Raji (cell line): ENCODE results near the gene MTIF3.
A peak's percentile ranks its signal among the peaks of the same experiment; 100 is the strongest.

Experiments
- POLR2A ChIP-seq: IDR thresholded peaks from 2 replicates; pipeline ENCODE4 v1.6.1; 2011; ENCODE audit warnings: low read depth, low read length, control low read depth; ENCODE audit not compliant: insufficient read depth

MTIF3 gene

DNA sequence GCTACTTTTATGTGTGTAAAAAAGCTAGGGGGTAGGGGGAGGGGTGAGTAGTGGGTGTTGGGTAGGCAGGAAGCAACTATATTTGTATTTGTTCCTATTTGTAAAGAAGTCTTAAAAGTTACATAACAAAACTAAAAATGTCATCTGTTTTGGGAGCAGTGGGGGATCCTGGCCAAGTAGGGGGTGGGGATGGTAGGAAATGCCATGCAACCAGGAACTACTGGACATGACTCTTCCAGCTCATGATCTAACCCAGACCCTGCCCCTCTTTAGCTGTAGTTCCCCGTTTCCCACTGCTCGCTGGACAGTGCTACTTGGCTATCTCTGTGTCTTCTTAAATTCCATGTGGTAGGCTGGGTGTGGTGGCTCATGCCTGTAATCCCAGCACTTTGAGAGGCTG is 22.7 kb downstream of the MTIF3 start:
- no peak for TF ChIP-seq POLR2A

DNA sequence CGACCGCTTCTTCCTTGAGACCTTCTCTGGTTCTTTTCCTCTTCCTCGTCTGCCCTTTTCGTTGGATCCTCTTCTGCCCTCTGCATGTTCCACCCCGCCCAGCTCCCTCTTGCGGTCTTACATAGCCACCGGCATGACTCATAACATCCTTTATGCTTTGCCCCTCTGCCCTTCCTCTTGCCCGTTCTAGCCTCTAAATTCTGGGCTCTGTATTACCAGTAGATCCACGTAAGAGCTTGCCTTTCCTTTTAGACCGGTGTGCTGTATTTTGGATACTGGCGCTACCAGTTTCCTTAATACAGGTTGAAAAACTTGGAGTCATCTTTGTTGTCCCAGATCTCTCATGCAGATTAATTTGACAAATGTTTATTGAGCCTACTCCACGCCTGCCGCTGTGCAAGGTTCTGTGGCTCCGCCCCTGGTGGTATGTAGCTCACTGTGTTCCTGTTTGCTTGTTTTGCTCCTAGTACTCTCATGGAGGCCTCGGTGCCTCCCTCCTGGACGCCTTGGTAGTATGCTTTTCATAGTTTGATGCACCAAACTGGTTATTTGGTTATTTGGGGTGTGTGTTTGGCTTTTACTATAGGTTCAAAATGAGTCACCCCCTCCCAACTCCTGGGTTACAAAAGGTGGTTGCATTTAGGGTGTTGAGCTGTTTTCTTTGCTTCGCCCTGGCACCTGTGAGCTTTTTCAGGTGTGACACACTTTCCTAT is 24.3 kb downstream of the MTIF3 start:
- 0 out of 2 replicates have a peak, but pooled peaks have one; percentile 10 for TF ChIP-seq POLR2A

DNA sequence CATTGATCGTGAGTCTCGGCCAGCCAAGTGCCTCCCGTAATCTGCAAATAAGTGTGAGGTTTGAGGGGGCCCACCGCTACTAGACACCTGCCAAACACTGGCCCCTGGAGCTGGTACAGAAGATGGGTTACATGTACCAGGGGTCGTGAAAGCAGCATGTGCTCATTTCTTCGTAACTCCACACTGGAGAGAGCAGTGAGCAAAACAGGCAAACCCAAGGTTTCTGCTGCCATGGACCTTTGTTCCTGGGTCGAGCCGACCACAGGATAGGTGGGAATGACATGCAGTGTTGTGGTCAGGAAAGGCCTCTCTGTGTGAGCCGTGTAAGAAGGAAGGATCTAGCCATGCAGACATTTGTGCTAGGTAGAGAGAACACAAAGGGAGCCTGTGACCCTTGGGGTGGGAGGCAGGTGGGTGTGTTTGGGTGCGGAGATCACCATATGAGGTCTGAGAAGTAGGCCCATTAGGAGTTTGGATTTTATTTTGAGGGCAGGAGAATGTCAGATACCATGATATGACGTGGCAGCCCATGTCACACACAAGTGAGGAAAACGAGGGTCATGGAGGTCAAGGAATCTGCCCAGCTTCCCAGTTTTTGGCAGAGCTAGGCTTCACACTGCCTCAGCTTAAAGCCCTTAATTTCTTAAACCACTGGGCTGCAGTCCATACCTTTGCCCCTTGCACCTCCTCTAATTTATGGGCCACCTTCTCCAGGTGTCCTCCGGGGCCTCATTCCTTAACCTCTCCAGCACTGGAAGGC is 25.0 kb downstream of the MTIF3 start:
- TF ChIP-seq POLR2A, result 0 out of 2 replicates have a peak, but pooled peaks have one; percentile 4

DNA sequence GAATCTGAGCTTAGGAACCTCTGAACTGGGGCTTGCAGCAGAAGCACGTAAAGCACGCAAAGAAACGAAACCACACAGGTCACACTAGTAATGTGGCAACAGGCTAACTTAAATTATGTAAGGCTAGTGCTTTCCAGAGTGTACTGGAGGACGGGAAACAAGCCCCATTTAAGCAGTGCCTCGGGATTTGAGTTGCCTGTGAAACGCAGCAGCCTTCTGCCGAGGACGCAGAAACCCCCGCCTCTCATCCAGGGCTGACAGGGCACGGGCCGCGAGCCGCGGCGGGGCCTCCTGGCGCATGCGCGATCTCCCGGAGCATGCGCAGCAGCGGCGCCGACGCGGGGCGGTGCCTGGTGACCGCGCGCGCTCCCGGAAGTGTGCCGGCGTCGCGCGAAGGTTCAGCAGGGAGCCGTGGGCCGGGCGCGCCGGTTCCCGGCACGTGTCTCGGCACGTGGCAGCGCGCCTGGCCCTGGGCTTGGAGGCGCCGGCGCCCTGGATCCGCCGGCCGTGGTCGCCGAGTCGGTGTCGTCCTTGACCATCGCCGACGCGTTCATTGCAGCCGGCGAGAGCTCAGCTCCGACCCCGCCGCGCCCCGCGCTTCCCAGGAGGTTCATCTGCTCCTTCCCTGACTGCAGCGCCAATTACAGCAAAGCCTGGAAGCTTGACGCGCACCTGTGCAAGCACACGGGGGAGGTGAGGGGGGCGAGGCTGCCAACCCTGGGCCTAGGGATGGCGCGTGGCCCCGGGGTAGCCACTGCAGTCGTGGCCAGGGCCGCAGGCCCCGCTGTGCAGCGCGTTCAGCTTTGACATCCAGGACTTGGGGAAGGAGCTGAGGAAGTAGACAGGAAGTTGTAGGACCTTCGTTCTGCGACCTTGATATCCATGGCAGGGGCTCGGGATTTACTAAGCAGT is 25.9 kb downstream of the MTIF3 start, which contains the start of gene GTF3A:
Gene GTF3A (plus strand): TSS at position 374 of the 912 bp plus-strand sequence.
- TF ChIP-seq POLR2A, result peak; percentile 92

DNA sequence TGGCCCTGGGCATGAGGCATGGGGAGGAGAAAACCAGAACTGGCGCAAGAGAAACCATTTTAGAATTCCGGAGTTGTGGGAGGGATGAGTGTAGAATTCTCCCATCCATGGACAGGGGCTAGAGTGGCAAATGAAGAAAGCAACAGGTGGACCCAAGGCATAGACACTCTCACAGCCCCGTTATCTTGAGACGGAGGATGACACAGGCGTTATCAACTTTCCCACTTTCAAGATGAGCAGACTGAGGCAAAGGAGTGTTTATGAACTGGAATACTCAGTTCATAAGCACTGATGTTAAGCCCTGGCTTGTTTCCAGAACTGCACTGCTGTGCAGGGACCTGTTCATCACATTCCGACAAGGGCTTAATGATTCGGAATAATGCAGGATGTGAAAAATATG is 27.0 kb downstream of the MTIF3 start:
- TF ChIP-seq POLR2A, result no peak

DNA sequence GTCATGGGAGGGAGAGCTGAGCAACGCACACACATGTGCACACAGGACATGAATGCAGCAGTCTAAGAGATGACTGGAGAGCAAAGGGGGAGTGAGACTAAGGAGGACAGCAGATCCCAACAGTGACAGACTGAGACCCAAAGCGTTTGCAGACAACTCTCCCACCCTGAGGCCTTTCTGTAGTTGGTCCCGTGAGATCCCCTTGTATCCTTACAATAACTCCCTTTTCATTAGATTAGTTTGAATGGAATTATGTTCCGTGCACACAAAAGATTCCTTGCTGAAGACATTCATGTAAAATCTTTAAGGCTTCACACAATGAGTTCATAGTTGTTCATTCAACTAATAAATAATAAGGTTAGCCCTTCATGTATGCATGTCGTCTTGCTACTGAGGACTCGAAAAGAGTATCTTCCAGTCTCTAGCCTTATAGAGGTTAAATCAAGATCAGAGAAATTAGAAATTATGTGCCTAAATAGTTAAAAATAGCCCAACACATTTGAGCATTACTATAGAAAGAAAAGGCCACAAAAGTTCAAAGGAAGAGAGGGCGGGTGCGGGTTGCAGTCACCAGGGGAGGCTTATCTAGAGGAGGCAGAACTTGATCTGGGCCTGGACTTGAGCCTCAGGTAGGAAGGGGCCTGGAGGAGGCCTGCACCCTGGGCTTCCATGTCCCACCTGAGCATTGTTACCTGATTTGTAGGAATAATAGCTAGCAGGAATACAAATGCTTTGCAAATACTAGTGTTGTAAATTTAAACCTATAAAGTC is 29.1 kb downstream of the MTIF3 start:
- no peak for TF ChIP-seq POLR2A

DNA sequence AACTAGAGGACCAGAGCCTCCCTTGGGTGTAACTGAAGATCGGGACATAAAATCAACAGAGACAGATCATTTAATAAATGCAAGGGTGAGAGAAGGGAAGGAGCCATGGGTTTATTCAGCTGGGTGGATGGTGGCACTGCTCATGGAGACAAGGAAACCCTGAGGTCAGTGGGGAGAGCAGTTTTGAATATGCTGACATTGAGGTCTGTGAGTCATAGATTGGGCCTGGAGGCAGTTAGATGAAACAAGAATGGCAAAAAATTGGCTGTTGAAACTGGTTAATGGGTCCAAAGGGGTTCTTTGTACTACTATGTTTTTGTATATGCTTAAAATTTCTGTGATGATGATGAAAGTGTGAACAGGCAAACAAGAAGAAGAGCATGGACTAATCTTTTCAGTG is 31.0 kb downstream of the MTIF3 start:
- TF ChIP-seq POLR2A, result no peak

DNA sequence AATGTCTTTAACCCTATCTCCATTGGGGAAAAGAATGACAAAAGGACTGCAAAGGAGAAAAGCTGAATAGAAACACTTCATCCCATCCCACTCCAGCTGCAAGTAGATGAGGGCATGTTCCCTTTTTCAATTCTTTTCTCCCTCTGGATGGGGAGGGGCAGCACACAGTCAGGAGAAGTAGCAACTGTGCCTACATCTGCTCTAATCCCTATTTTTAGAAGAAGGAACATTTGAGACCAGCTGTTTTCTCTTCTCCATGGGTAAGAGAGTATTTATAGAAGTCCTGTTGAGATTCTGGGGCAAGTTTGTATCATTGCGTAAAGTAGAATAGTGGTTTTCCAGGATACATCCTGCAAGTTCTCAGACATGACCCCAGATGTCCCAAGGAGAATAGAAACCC is 35.2 kb downstream of the MTIF3 start:
- no peak for TF ChIP-seq POLR2A

DNA sequence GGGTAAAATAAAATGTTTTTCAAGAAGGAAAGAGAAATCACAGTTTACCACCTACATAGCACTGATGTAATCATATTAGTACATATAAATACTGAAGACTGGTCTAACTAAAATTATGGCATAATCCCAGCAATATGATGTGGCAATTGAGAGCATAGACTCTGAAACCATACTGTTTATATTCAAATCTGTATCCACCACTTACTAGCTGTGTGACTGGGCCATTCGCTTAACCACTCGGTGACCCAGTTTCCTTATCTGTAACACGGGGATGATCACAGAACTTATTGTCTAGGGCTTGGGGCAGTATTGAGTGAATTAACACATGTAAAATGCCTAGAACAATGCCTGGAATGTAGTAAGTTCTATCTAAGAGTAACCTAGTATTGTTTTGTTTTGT is 39.0 kb downstream of the MTIF3 start:
- no peak for TF ChIP-seq POLR2A

DNA sequence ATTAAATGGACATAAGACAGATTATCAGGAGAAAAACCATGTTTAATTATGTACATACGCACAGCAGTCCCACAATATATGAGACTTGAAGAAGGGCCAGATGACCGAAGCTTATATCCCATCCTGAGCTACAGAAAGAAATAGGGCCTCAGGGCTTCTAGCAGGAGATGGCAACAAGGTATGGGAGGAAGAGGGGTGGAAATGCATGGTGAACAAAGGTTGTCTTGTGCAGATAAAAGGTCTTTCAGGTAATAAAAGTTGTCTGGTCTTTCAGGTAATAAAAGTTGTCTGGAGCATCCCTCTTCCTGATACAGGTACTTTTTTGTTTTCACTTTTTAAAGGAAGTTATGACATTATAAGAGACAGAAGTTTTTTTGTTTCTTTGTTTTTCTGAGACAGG is 41.4 kb downstream of the MTIF3 start:
- TF ChIP-seq POLR2A, result no peak

DNA sequence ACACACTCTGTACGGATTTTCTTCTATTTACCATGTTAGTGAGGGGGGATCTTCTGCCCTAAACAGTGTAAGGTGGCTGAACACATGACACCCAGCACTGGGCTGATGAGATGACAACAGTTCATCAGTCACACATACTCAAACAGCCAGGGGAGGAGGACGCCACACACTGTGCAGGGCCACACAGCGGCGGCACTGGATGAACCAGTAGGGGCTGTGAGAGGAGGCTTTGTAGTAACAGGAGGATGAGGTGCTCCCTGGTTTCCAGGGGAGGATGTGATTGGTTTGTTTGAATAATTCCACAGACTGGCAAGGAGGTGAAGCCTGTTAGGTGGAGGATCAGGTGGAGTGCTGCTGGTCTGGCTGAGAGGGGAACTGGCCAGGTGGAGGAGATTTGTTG is 42.3 kb downstream of the MTIF3 start:
- no peak for TF ChIP-seq POLR2A

DNA sequence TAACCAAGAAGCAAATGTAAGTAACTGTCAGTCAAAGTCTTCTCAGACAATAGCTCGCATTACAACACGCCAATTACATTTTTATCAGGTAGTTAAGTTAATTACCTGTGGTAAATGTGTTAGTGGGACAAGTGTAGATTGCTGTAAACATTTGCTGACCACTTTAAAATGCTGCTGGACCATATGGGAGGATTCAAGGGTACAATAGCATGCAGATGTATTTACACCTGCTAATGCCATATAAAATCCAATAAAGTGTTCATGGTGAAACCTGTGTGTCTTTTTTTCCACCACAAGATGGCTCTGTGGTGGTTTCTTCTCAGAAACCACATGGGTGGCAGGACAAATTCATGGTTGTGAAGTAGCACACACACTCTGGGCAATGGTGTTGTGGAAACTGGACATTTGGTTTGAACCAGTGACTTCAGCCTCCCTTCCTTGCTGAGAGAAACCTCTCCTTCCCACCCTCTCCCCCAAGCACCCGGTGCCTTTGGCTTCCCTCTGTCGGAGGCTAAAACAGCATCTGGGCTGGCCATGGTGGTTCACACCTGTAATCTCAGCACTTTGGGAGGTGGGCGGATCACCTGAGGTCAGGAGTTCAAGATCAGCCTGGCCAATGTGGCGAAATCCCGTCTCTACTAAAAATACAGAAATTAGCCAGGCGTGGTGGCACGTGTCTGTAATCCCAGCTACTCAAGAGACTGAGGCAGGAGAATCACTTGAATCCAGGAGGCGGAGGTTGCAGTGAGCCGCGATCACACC is 44.0 kb downstream of the MTIF3 start:
- no peak for TF ChIP-seq POLR2A

DNA sequence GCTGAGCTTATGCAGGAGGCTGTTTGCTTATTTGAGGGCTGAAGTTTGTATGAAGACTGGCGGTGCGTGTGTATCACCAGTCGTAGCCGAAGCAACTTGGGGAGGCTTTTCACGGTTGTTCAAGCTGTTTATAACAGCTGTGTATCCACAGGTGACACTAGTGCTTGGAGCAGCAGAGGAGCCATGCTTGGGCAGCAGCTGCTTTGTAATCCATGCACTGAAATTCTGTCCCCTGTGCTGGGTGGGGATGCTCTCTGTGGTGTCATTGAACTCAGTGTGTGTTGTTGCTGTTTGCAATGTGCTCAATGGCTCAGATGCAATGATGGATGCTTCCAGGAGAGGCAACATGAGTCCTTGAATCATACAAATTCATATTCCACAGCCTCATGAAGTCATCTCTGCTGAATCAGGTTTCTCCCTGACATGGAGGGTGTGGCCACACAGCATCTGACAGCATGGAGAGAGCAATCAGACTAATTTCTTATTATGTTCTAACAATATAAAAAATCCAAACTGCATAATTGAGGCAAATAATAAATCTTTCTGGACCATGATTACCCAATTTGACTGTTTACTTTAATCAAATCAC is 44.7 kb downstream of the MTIF3 start:
- TF ChIP-seq POLR2A, result no peak
